ENCODE data around the gene TBC1D24.

GRCh38 chr16:2514333-2515179 lies 39.6 kb downstream of the TBC1D24 start:
- TF ChIP-seq CTCF (IDR thresholded peaks at IDR 0.05): no peak
- no peak for TF ChIP-seq EZH2 (IDR thresholded peaks at IDR 0.05; ENCODE audit: borderline replicate concordance, insufficient read depth, low read depth, low read length, poor library complexity, severe bottlenecking)

All from B cell (primary cell).